PC-9 (cell line): ENCODE results near the gene DNAJC5. TPM values are rescaled to one million over a fixed set of nuclear protein-coding genes. Genes with fewer than 3 reads are reported as not detected.

Source experiments
- BruUV-seq: library from RNA; stranded (reverse); fragments of 400-500 nt; replicated peaks from 2 replicates; lab custom pipeline; 2021; lab: Mats Ljungman, UMichigan
- CTCF ChIA-PET: fragments of 300-600 bp; sonication (Branson Sonifier 250); formaldehyde crosslinking; loops from one replicate; lab custom pipeline; 2022; ENCODE audit warnings: antibody characterized with exemption; lab: Charles Lee
- POLR2A ChIA-PET: fragments of 300-600 bp; sonication (Branson Sonifier 250); formaldehyde crosslinking; loops from one replicate; lab custom pipeline; 2022; ENCODE audit warnings: antibody characterized with exemption; ENCODE audit not compliant: unreplicated experiment; lab: Charles Lee
- DNase-seq, 2 experiments: peaks; one replicate each; pipeline versions ENCODE4 v3.0.0 to v3.0.0-alpha.2; 2015 to 2022; ENCODE audit warnings: mixed read lengths in 1 of 2
- H2AFZ ChIP-seq: fragments of 200-600 bp; sonication (generic); 2 replicates; pipeline ENCODE4 v1.8.1; 2017; ENCODE audit warnings: antibody characterized with exemption
- H3F3A ChIP-seq: fragments of 200-600 bp; sonication (generic); 2 replicates; pipeline ENCODE4 v1.8.1; 2017; ENCODE audit warnings: antibody characterized with exemption, mild to moderate bottlenecking, low read depth; ENCODE audit not compliant: insufficient read depth
- H3K27ac ChIP-seq: fragments of 200-600 bp; sonication (generic); 2 replicates; pipeline ENCODE4 v1.6.1; 2016; ENCODE audit warnings: mixed run types
- H3K27me3 ChIP-seq: fragments of 200-600 bp; sonication (generic); 2 replicates; pipeline ENCODE4 v1.6.1; 2016; ENCODE audit warnings: low read depth, mixed run types; ENCODE audit not compliant: insufficient read depth
- H3K36me3 ChIP-seq: fragments of 200-600 bp; sonication (generic); 2 replicates; pipeline ENCODE4 v1.6.1; 2016; ENCODE audit warnings: low read depth, mixed run types
- H3K4me1 ChIP-seq: fragments of 200-600 bp; sonication (generic); replicated peaks from 2 replicates; pipeline ENCODE4 v1.6.1; 2016; ENCODE audit warnings: mixed run types; ENCODE audit not compliant: insufficient read depth
- H3K4me2 ChIP-seq: fragments of 200-600 bp; sonication (generic); 2 replicates; pipeline ENCODE4 v1.6.1; 2017; ENCODE audit warnings: mixed run types
- H3K4me3 ChIP-seq: fragments of 200-600 bp; sonication (generic); 2 replicates; pipeline ENCODE4 v1.6.1; 2016; ENCODE audit warnings: mixed run types
- H3K79me2 ChIP-seq: fragments of 200-600 bp; sonication (generic); 2 replicates; pipeline ENCODE4 v1.6.1; 2017; ENCODE audit warnings: low read depth, mixed run types
- H3K9me2 ChIP-seq: fragments of 200-600 bp; sonication (generic); 2 replicates; pipeline ENCODE4 v1.8.1; 2017; ENCODE audit warnings: mild to moderate bottlenecking; ENCODE audit not compliant: insufficient read depth
- H3K9me3 ChIP-seq: fragments of 200-600 bp; sonication (generic); 2 replicates; pipeline ENCODE4 v1.8.1; 2016; ENCODE audit warnings: low read depth; ENCODE audit not compliant: insufficient read depth
- H4K20me1 ChIP-seq: fragments of 200-600 bp; sonication (generic); 2 replicates; pipeline ENCODE4 v1.8.1; 2017; ENCODE audit not compliant: insufficient read depth
- EZH2 ChIP-seq: fragments of 200-600 bp; sonication (generic); IDR thresholded peaks from 2 replicates; pipeline ENCODE4 v1.8.0; 2017; ENCODE audit warnings: antibody characterized with exemption, low read depth
- intact Hi-C: fragments of 100-400 bp; cut with micrococcal nuclease; formaldehyde crosslinking; loops from one replicate; pipeline ENCODE4 v1.10.0; 2022; ENCODE audit not compliant: unreplicated experiment
- total RNA-seq: library from RNA; stranded (reverse); gene quantifications from 2 replicates; pipeline ENCODE4 v1.2.3, GENCODE V29; 2021
- TF ChIP-seq, protein P1 (sequence below): fragments of 200-600 bp; sonication (generic); conservative IDR thresholded peaks from 2 replicates; pipeline ENCODE4 v1.6.1; 2017; ENCODE audit warnings: mixed run types, antibody characterized with exemption, mild to moderate bottlenecking, moderate library complexity

The DNAJC5 gene
- total RNA-seq, 1 experiment from 2014 or later: 48.1 TPM

DNA sequence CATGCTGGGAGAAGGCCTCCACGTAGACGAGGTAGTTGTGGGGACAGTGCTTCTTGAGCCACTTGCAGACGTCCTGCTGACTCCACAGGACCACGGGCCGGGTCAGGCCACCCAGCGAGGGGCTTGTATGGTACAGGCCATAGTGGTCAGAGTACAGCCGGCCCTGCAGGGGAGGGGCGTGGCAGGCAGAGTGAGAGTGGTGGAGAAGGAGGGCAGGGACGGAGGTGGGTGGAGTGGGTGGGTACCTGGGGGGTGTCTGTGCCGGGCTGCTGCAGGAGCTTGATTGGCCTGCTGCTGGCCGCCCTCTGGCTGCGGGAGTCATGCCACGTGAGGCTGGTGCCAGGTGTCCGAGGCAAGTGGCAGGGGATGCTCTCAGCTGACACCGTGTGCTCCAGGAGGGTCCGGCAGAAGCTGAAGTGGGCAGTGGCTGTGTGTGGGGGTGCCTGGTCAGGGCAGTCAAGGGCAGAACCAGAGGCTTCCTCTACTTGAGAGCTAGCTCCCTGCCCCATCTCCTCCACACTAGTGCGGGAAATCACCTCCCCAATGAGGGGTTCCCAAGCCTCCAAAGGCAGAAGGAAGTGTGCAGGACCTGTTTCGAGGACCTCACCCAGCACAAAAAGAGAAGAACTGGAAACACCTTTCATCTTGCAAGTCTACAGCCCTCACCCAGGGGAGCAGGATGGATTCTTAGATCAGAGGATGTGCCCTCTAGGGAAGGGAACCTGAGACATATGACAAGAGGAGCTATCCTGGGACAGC lies 82.2 kb downstream of the DNAJC5 start:
- no peaks in the 10 kb centered on the region for H3K9me2 ChIP-seq
- H3K79me2 ChIP-seq: peaks cover 11% of the 10 kb centered on the region
- TF ChIP-seq, protein P1, sequence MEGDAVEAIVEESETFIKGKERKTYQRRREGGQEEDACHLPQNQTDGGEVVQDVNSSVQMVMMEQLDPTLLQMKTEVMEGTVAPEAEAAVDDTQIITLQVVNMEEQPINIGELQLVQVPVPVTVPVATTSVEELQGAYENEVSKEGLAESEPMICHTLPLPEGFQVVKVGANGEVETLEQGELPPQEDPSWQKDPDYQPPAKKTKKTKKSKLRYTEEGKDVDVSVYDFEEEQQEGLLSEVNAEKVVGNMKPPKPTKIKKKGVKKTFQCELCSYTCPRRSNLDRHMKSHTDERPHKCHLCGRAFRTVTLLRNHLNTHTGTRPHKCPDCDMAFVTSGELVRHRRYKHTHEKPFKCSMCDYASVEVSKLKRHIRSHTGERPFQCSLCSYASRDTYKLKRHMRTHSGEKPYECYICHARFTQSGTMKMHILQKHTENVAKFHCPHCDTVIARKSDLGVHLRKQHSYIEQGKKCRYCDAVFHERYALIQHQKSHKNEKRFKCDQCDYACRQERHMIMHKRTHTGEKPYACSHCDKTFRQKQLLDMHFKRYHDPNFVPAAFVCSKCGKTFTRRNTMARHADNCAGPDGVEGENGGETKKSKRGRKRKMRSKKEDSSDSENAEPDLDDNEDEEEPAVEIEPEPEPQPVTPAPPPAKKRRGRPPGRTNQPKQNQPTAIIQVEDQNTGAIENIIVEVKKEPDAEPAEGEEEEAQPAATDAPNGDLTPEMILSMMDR: no peak
- no peak for TF ChIP-seq EZH2
- peaks cover 48% of the 10 kb centered on the region for H3F3A ChIP-seq
- no peak for DNase-seq
- no peaks in the 10 kb centered on the region for H3K36me3 ChIP-seq
- no TSS peak for BruUV-seq
- no peak overlapping the region for H3K4me2 ChIP-seq
- no peak overlapping the region for H3K27ac ChIP-seq
- H2AFZ ChIP-seq: no peak overlapping the region
- no peaks in the 10 kb centered on the region for H3K9me3 ChIP-seq
- H3K4me3 ChIP-seq: no peak overlapping the region
- ChIA-PET CTCF (no interaction called here), POLR2A (interaction anchor here (0.6 kb wide), 1 partner anchor 19 kb away, joined by 6 read pairs; no protein-coding TSS in a partner anchor)
- no peaks in the 10 kb centered on the region for H3K27me3 ChIP-seq
- peaks cover under 1% of the 10 kb centered on the region; the same call in 1 of the 2 replicates for H4K20me1 ChIP-seq
- H3K4me1 ChIP-seq: peaks cover 14% of the 10 kb centered on the region
- intact Hi-C loops: no loop called here

DNA sequence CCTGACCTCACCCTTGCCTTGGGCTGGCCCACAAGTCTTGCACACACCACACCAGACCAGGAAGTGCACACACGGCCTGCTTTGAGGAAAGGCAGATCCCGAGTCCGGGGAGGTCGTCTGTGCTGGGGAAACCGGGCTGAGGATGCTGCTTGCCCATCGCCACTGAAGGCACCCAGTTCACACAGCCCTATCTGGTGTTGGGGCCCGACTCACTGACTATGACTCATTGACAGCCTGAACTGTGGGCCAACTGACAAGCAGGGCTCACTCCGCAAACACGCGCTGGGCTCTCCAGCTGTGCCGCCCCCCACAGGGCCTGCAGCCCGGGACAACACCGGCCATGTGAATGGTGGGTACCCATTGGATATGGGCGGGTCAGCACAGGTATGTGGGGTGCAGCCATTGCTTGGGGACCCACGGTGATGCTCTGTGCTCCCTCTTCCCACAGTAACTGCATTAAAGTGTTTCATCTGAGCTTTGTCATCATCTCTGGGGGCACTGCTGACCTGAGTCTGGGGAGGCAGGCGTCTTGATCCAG lies 82.9 kb downstream of the DNAJC5 start:
- H3K4me1 ChIP-seq: peaks cover 17% of the 10 kb centered on the region
- ChIA-PET POLR2A (interaction anchor here (0.6 kb wide), 1 partner anchor 18 kb away, joined by 6 read pairs; no protein-coding TSS in a partner anchor), CTCF (no interaction called here)
- no peaks in the 10 kb centered on the region for H3K9me3 ChIP-seq
- no peaks in the 10 kb centered on the region for H3K9me2 ChIP-seq
- peak; percentile 33 to 52 for DNase-seq
- no peaks in the 10 kb centered on the region for H3K27me3 ChIP-seq
- no peak overlapping the region for H2AFZ ChIP-seq
- H3K79me2 ChIP-seq: peaks cover 18% of the 10 kb centered on the region
- H3F3A ChIP-seq: peaks cover 47% of the 10 kb centered on the region
- TSS peak; percentile 27 for BruUV-seq
- no peaks in the 10 kb centered on the region for H3K36me3 ChIP-seq
- peak overlapping the region; percentile 84 for H3K4me2 ChIP-seq
- peaks cover 5% of the 10 kb centered on the region; the same call in 1 of the 2 replicates for H4K20me1 ChIP-seq
- no peak overlapping the region for H3K27ac ChIP-seq
- H3K4me3 ChIP-seq: peak overlapping the region; percentile 99; the same call in 1 of the 2 replicates
- TF ChIP-seq EZH2: no peak
- TF ChIP-seq, protein P1: no peak
- intact Hi-C loops: loop anchor here (1.0 kb wide), 1 partner anchor 350 kb away; no protein-coding TSS in a partner anchor

DNA sequence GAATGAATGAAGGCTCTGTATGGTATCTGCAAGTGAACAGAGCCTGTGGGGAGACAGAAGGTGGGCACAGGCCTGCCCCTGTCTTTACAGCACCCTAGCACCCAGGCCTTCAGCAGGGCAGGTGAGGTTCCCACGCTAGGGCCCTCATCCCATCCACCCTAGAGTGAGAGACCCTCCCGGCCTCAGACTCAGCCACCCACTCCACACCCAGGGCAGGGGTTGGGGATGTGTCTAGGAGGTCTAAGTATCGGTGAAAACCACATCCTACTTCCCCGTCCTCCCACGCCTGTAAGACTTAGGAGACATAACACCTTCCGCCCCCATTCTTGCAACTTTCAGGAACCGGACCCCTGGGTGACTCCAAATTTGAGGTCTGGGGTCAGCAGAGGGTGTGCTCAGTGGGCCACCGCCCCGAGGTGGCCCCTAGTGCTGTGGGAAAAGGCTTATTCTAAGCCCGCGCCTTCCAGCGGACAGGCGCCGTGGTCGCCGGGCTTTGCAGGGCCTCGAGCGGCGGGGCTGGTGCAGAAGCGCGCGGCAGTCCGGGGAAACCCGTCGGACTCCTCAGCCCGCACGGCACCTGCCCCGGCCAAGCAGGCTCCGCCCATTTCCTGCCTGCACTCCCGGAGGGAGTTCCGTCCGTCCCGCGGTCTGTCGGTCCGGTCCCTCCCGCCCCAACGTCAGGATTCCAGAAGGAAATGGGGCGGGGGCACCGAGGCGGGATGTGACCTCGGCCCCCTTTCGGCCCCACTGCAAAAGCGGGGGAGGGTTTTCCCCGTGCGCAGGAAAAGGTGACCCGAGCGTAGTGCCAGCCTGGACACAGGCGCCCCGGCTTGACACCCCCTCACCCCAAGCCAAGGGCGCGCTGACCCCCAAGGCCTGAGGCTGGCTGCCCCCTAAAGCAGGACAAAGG lies 83.6 kb downstream of the DNAJC5 start:
- Histone ChIP-seq H3K36me3 (no peaks in the 10 kb centered on the region), H3K79me2 (peaks cover 23% of the 10 kb centered on the region), H3K9me2 (no peaks in the 10 kb centered on the region), H3K9me3 (no peaks in the 10 kb centered on the region), H3F3A (peaks cover 39% of the 10 kb centered on the region), H3K4me2 (peak overlapping the region; percentile 84), H3K27ac (0 out of 2 replicates have a peak overlapping the region, but pooled peaks have one; percentile 31), H3K4me1 (peaks cover 17% of the 10 kb centered on the region), H3K4me3 (peak overlapping the region; percentile 99), H3K27me3 (no peaks in the 10 kb centered on the region), H4K20me1 (peaks cover 5% of the 10 kb centered on the region; the same call in 1 of the 2 replicates), H2AFZ (peak overlapping the region; percentile 93)
- CTCF ChIA-PET: no interaction called here
- DNase-seq: peak; percentile 68 to 89
- POLR2A ChIA-PET: no interaction called here
- intact Hi-C loops: loop anchor here (1.0 kb wide), 1 partner anchor 350 kb away; no protein-coding TSS in a partner anchor
- BruUV-seq: no TSS peak
- TF ChIP-seq, protein P1: no peak
- no peak for TF ChIP-seq EZH2
